B cell (primary cell): ENCODE results near the gene DCP2. TPM values are rescaled to one million over a fixed set of nuclear protein-coding genes. Genes with fewer than 3 reads are reported as not detected.

Source experiments
- ATAC-seq: fragments of 200-7000 bp; cut with Tn5 transposase; one replicate; pipeline ENCODE4 v1.10.0; 2021; ENCODE audit warnings: low read depth, mild to moderate bottlenecking, moderate number of reproducible peaks, moderate library complexity
- CTCF ChIA-PET: fragments of 350-600 bp; sonication (Branson Sonifier 250); formaldehyde crosslinking; loops from one replicate; lab custom pipeline; 2021; ENCODE audit warnings: antibody characterized with exemption, inconsistent platforms; lab: Charles Lee
- POLR2A ChIA-PET: fragments of 350-600 bp; sonication (Branson Sonifier 250); formaldehyde crosslinking; loops from one replicate; lab custom pipeline; 2021; ENCODE audit warnings: antibody characterized with exemption; lab: Charles Lee
- DNase-seq: peaks from one replicate; pipeline ENCODE4 v3.0.0; 2013
- H2AFZ ChIP-seq: 2 replicates; pipeline ENCODE4 v1.6.1; 2012; ENCODE audit warnings: mild to moderate bottlenecking, low read depth, low read length; ENCODE audit not compliant: insufficient read depth, poor library complexity, severe bottlenecking
- H3K27ac ChIP-seq, 2 donors: 1 replicate in 1 of 2; 2 replicates in 1 of 2; pipeline ENCODE4 v1.5.1; 2012 to 2013; ENCODE audit warnings: low read length in 2 of 2, mild to moderate bottlenecking in 2 of 2, moderate library complexity in 1 of 2
- H3K27me3 ChIP-seq, 4 experiments: fragments of 200-600 bp in 1 of 4; sonication (generic) in 1 of 4; replicated peaks in 1 of 4; 1 replicate in 2 of 4; 2 replicates in 2 of 4; pipeline versions ENCODE4 v1.6.1 to v1.7.0; 2013 to 2016; ENCODE audit warnings: low read length in 3 of 4, mild to moderate bottlenecking in 2 of 4, mixed read lengths in 1 of 4, moderate library complexity in 1 of 4; ENCODE audit not compliant: insufficient read depth in 4 of 4, control insufficient read depth in 3 of 4; ENCODE audit errors: control extremely low read depth in 1 of 4
- H3K36me3 ChIP-seq, 2 experiments: replicated peaks in 1 of 2; 1 replicate in 1 of 2; 2 replicates in 1 of 2; pipeline versions ENCODE4 v1.6.1 to v1.7.1; 2013; ENCODE audit warnings: low read length in 1 of 2; ENCODE audit not compliant: insufficient read depth in 2 of 2, control insufficient read depth in 1 of 2; ENCODE audit errors: control extremely low read depth in 1 of 2, extremely low read depth in 1 of 2
- H3K4me1 ChIP-seq, 2 donors: fragments of 200-600 bp in 1 of 2; sonication (generic) in 1 of 2; 1 replicate in 1 of 2; 2 replicates in 1 of 2; pipeline versions ENCODE4 v1.5.1 to v1.6.1; 2013 to 2017; ENCODE audit warnings: low read length in 2 of 2; ENCODE audit not compliant: control insufficient read depth in 2 of 2, insufficient read depth in 2 of 2
- H3K4me2 ChIP-seq: replicated peaks from 2 replicates; pipeline ENCODE3; 2012; ENCODE audit warnings: mild to moderate bottlenecking, low read depth, low read length; ENCODE audit not compliant: poor library complexity, severe bottlenecking
- H3K4me3 ChIP-seq, 5 experiments: fragments of 200-600 bp in 1 of 5; sonication (generic) in 1 of 5; 1 replicate in 3 of 5; 2 replicates in 2 of 5; pipeline versions ENCODE4 v1.5.1 to v1.7.0; 2011 to 2016; ENCODE audit warnings: low read length in 4 of 5, mild to moderate bottlenecking in 4 of 5, low read depth in 2 of 5, control low read depth in 1 of 5, moderate library complexity in 1 of 5; ENCODE audit not compliant: insufficient read depth in 1 of 5; ENCODE audit errors: control extremely low read depth in 1 of 5, extremely low read depth in 1 of 5
- H3K79me2 ChIP-seq: fragments of 200-600 bp; sonication (generic); one replicate; pipeline ENCODE4 v1.6.0; 2016; ENCODE audit warnings: low read length; ENCODE audit not compliant: control insufficient read depth, insufficient read depth
- H3K9ac ChIP-seq: fragments of 200-600 bp; sonication (generic); 2 replicates; pipeline ENCODE4 v1.6.1; 2017; ENCODE audit warnings: mild to moderate bottlenecking, low read length, moderate library complexity
- H3K9me3 ChIP-seq, 3 donors: one replicate each; pipeline versions ENCODE4 v1.6.1 to v1.7.1; 2013; ENCODE audit warnings: low read length in 2 of 3; ENCODE audit not compliant: control insufficient read depth in 2 of 3, insufficient read depth in 1 of 3; ENCODE audit errors: control extremely low read depth in 1 of 3
- H4K20me1 ChIP-seq: 2 replicates; pipeline ENCODE4 v1.6.0; 2012; ENCODE audit warnings: mild to moderate bottlenecking, low read length; ENCODE audit not compliant: insufficient read depth, control insufficient read depth, poor library complexity, severe bottlenecking
- H3K27ac Mint-ChIP-seq: one replicate; pipeline ENCODE4 v1.8.0; 2021; ENCODE audit warnings: mixed read lengths
- H3K27me3 Mint-ChIP-seq: one replicate; pipeline ENCODE4 v1.8.0; 2021; ENCODE audit warnings: mixed read lengths
- H3K4me1 Mint-ChIP-seq: one replicate; pipeline ENCODE4 v1.8.0; 2021; ENCODE audit warnings: mixed read lengths
- H3K4me3 Mint-ChIP-seq: one replicate; pipeline ENCODE4 v1.8.0; 2021; ENCODE audit warnings: mixed read lengths
- H3K9me3 Mint-ChIP-seq: one replicate; pipeline ENCODE4 v1.8.0; 2022; ENCODE audit warnings: mixed read lengths; ENCODE audit not compliant: insufficient read depth
- CTCF ChIP-seq: fragments of 200-600 bp; IDR thresholded peaks from one replicate; pipeline ENCODE4 v1.8.0; 2022; ENCODE audit warnings: antibody characterized with exemption, mild to moderate bottlenecking
- EZH2 ChIP-seq: IDR thresholded peaks from 2 replicates; pipeline ENCODE4 v1.6.1; 2012; ENCODE audit warnings: borderline replicate concordance, low read depth, mild to moderate bottlenecking, moderate library complexity, low read length; ENCODE audit not compliant: insufficient read depth, poor library complexity, severe bottlenecking
- WGBS: methylation state at CpG from one replicate; pipeline ENCODE4 v1.1.5; 2013; ENCODE audit warnings: missing lambda C conversion rate; ENCODE audit not compliant: insufficient coverage; 5-methylcytosine and 5-hydroxymethylcytosine counted together
- intact Hi-C: fragments of 100-400 bp; cut with micrococcal nuclease; formaldehyde crosslinking; loops from one replicate; pipeline ENCODE4 v1.10.0; 2022
- polyA plus RNA-seq: library from polyadenylated mRNA; depleted of rRNA; stranded (reverse); fragments of >200 nt; gene quantifications from 2 replicates; pipeline ENCODE4 v1.2.3, GENCODE V29; 2012
- total RNA-seq, 2 donors: library from RNA; stranded (reverse); fragments of 120-200 nt in 1 of 2; gene quantifications; 1 replicate in 1 of 2; 2 replicates in 1 of 2; pipeline versions ENCODE4 v1.2.3 to v1.2.4, GENCODE V29; 2013 to 2022

DCP2 gene
- total and polyA plus RNA-seq, 2 donors (not counting 1 experiment from before 2014, with no cell fraction given) = 17.9 to 73.1 TPM

DNA sequence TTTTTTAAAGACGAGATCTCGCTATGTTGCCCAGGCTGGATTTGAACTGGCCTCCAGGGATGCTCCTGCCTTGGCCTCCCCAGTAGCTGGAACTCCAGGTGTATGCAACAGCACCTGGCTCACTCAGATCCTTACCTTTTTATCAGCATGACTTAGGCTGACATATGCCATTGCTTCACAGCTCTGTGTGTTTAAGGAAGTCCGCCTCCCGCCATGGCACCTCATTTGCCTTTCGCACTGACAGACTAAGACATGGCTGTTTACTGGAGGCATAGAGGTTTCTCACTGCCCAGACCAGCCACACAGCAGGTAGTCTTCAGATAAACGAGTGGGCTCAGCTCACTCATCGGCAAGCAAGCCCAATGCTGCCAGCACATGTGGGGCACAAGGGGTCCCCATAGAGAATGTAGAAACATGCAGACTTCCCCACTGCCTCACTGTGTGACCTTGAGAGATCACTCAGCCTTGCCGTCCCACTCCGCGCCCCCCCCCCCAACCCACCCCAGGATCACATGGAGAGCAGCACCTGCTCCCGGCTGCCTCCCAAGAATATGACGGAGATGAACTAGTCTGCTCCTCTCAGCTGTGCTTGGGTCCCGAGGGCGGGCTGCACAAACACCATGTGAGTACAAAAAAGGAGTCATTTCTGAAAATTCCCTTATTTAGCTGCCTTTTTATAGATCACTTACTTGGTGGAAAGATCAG lies 62.8 kb downstream of the DCP2 start:
- Histone ChIP-seq H3K27me3 (peaks cover 0 to 5% (median 0%) of the 10 kb centered on the region in 4 experiments), H3K4me3 (no peak overlapping the region), H3K4me2 (no peak overlapping the region), H3K9ac (no peak overlapping the region), H4K20me1 (no peaks in the 10 kb centered on the region), H3K79me2 (no peaks in the 10 kb centered on the region), H3K27ac (no peak overlapping the region), H2AFZ (no peak overlapping the region), H3K9me3 (no peaks in the 10 kb centered on the region), H3K4me1 (no peaks in the 10 kb centered on the region), H3K36me3 (no peaks in the 10 kb centered on the region)
- no peak for DNase-seq
- intact Hi-C loops = no loop called here
- H3K27ac Mint-ChIP-seq = no peak overlapping the region
- WGBS = 95% methylated on average over 11 of the region's 14 CpGs
- no peaks in the 10 kb centered on the region for H3K9me3 Mint-ChIP-seq
- H3K4me3 Mint-ChIP-seq = no peak overlapping the region
- ChIA-PET POLR2A (no interaction called here), CTCF (no interaction called here)
- TF ChIP-seq EZH2 = no peak
- TF ChIP-seq CTCF = no peak
- no peak for ATAC-seq
- no peaks in the 10 kb centered on the region for H3K4me1 Mint-ChIP-seq
- H3K27me3 Mint-ChIP-seq = peaks cover 10% of the 10 kb centered on the region

DNA sequence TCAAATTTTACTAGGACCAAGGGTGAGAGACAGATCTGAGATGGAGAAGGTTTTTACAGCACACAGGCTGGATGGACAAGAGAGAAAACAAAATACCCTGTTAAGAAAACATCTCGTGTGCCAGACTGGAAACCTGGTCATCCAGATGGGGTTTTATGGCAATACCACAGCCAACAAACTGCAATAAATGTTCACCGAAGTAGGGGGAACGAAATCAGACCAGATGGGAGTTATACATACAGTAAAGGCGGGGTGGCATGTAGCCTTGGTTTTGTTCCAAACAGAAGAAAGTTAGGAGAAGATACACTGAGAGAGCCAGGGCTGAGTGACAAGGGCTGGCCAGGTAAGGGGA lies 63.3 kb downstream of the DCP2 start:
- H3K36me3 ChIP-seq = no peaks in the 10 kb centered on the region
- DNase-seq (no peak), ATAC-seq (no peak)
- peaks cover 10% of the 10 kb centered on the region for H3K27me3 Mint-ChIP-seq
- peaks cover 0 to 5% (median 0%) of the 10 kb centered on the region in 4 experiments for H3K27me3 ChIP-seq
- no peaks in the 10 kb centered on the region for H3K9me3 Mint-ChIP-seq
- H3K27ac Mint-ChIP-seq = no peak overlapping the region
- no peak overlapping the region for H3K4me2 ChIP-seq
- no peak for TF ChIP-seq CTCF
- no peak for TF ChIP-seq EZH2
- H3K79me2 ChIP-seq = no peaks in the 10 kb centered on the region
- no peak overlapping the region for H3K9ac ChIP-seq
- 75% methylated on average over 4 of the region's 4 CpGs for WGBS
- no peaks in the 10 kb centered on the region for H3K9me3 ChIP-seq
- ChIA-PET CTCF (no interaction called here), POLR2A (no interaction called here)
- no peaks in the 10 kb centered on the region for H3K4me1 ChIP-seq
- H3K4me3 Mint-ChIP-seq = no peak overlapping the region
- H2AFZ ChIP-seq = no peak overlapping the region
- no peak overlapping the region for H3K4me3 ChIP-seq
- no peaks in the 10 kb centered on the region for H3K4me1 Mint-ChIP-seq
- no peaks in the 10 kb centered on the region for H4K20me1 ChIP-seq
- no peak overlapping the region for H3K27ac ChIP-seq
- intact Hi-C loops = no loop called here
